HCT116 (cell line): Measurements from ENCODE around the gene SEPTIN5. TPM values are rescaled to one million over a fixed set of nuclear protein-coding genes. Genes with fewer than 3 reads are reported as not detected.

Source experiments
- ATAC-seq: fragments of 200-7000 bp; cut with Tn5 transposase; 2 replicates; pipeline ENCODE4 v1.9.1; 2020; ENCODE audit warnings: mild to moderate bottlenecking, moderate library complexity
- BruUV-seq: library from RNA; stranded (reverse); fragments of 400-500 nt; replicated peaks from 2 replicates; lab custom pipeline; 2021; lab: Mats Ljungman, UMichigan
- CTCF ChIA-PET: fragments of 300-600 bp; sonication (Branson Sonifier 250); formaldehyde crosslinking; loops from one replicate; lab custom pipeline; 2021; ENCODE audit warnings: antibody characterized with exemption; lab: Charles Lee
- POLR2A ChIA-PET: fragments of 300-600, 350-600 bp; sonication (Branson Sonifier 250); formaldehyde crosslinking; loops from one replicate; lab custom pipeline; 2021; ENCODE audit warnings: antibody characterized with exemption; lab: Charles Lee
- RAD21 ChIA-PET, 2 experiments: fragments of 300-600 bp; sonication (Branson Sonifier 250); formaldehyde crosslinking; loops; one replicate each; lab custom pipeline; 2023; ENCODE audit warnings: low total read pairs in 2 of 2; ENCODE audit not compliant: uncharacterized antibody in 2 of 2, unreplicated experiment in 2 of 2, low non-redundant PET in 1 of 2; lab: Charles Lee
- DNase-seq: peaks from one replicate; pipeline ENCODE4 v3.0.0-alpha.2; 2010; ENCODE audit warnings: low read depth, low spot score
- H2AFZ ChIP-seq: fragments of 200-600 bp; shearing (Covaris generic), sonication (generic); 2 replicates; pipeline ENCODE4 v1.6.1; 2017; ENCODE audit warnings: low read depth, mixed run types, mixed read lengths, antibody characterized with exemption, low read length; ENCODE audit not compliant: poor library complexity, severe bottlenecking
- H3K27ac ChIP-seq: 2 replicates; pipeline ENCODE4 v1.5.1; 2012; ENCODE audit warnings: low read depth, low read length
- H3K27me3 ChIP-seq: fragments of 200-600 bp; sonication (generic); 2 replicates; pipeline ENCODE4 v1.6.1; 2016; ENCODE audit warnings: mixed run types, low read length, mixed read lengths; ENCODE audit not compliant: insufficient read depth
- H3K36me3 ChIP-seq, 2 experiments: fragments of 200-500 bp in 1 of 2; fragments of 200-600 bp in 1 of 2; sonication (Bioruptor generic) in 1 of 2; sonication (generic) in 1 of 2; 2 replicates each; pipeline versions ENCODE4 v1.5.1 to v1.6.1; 2014 to 2016; ENCODE audit warnings: low read length in 2 of 2, inconsistent platforms in 1 of 2, mixed read lengths in 1 of 2, mixed run types in 1 of 2; ENCODE audit not compliant: insufficient read depth in 2 of 2, control insufficient read depth in 1 of 2
- H3K4me1 ChIP-seq, 2 experiments: fragments of 200-600 bp in 1 of 2; sonication (generic) in 1 of 2; 2 replicates each; pipeline versions ENCODE4 v1.5.1 to v1.6.1; 2012 to 2017; ENCODE audit warnings: low read length in 2 of 2, inconsistent platforms in 1 of 2, mild to moderate bottlenecking in 1 of 2, mixed read lengths in 1 of 2, mixed run types in 1 of 2, moderate library complexity in 1 of 2; ENCODE audit not compliant: insufficient read depth in 2 of 2, control insufficient read depth in 1 of 2
- H3K4me2 ChIP-seq: fragments of 200-600 bp; sonication (generic); 2 replicates; pipeline ENCODE4 v1.6.1; 2017; ENCODE audit warnings: mixed run types, low read length, mixed read lengths
- H3K4me3 ChIP-seq, 2 experiments: fragments of 200-600 bp in 1 of 2; sonication (generic) in 1 of 2; replicated peaks in 1 of 2; 2 replicates each; pipeline ENCODE4 v1.5.1; 2011 to 2016; ENCODE audit warnings: low read length in 2 of 2, control low read depth in 1 of 2, low read depth in 1 of 2, mild to moderate bottlenecking in 1 of 2, mixed read lengths in 1 of 2, mixed run types in 1 of 2
- H3K79me2 ChIP-seq: fragments of 200-600 bp; sonication (generic); 2 replicates; pipeline ENCODE4 v1.6.1; 2017; ENCODE audit warnings: mild to moderate bottlenecking, mixed run types, low read length, moderate library complexity, mixed read lengths; ENCODE audit not compliant: insufficient read depth
- H3K9ac ChIP-seq: fragments of 200-600 bp; sonication (generic); 2 replicates; pipeline ENCODE4 v1.6.1; 2016; ENCODE audit warnings: low read length, mixed read lengths
- H3K9me2 ChIP-seq: fragments of 200-600 bp; sonication (generic), shearing (Covaris generic); 2 replicates; pipeline ENCODE4 v1.6.1; 2017; ENCODE audit warnings: mixed run types, mild to moderate bottlenecking, moderate library complexity; ENCODE audit not compliant: insufficient read depth
- H3K9me3 ChIP-seq, 2 experiments: fragments of 200-500 bp in 1 of 2; fragments of 200-600 bp in 1 of 2; sonication (Bioruptor generic) in 1 of 2; sonication (generic) in 1 of 2; 2 replicates each; pipeline ENCODE4 v1.6.1; 2014 to 2017; ENCODE audit warnings: low read length in 2 of 2, mixed read lengths in 2 of 2, inconsistent platforms in 1 of 2, low read depth in 1 of 2, mild to moderate bottlenecking in 1 of 2, mixed run types in 1 of 2, moderate library complexity in 1 of 2; ENCODE audit not compliant: control insufficient read depth in 1 of 2, insufficient read depth in 1 of 2
- H4K20me1 ChIP-seq: fragments of 200-600 bp; sonication (generic), shearing (Covaris generic); 2 replicates; pipeline ENCODE4 v1.6.1; 2017; ENCODE audit warnings: mixed run types, mild to moderate bottlenecking, moderate library complexity; ENCODE audit not compliant: insufficient read depth
- ATF3 ChIP-seq: IDR thresholded peaks from 2 replicates; pipeline ENCODE4 v1.6.1; 2012
- CEBPB ChIP-seq: IDR thresholded peaks from 2 replicates; pipeline ENCODE4 v1.6.1; 2012; ENCODE audit warnings: low read depth
- CTCF ChIP-seq, 3 experiments: fragments of 200-600 bp in 1 of 3; sonication (generic) in 1 of 3; IDR thresholded peaks in 2 of 3; conservative IDR thresholded peaks in 1 of 3; 2 replicates each; pipeline ENCODE4 v1.5.1; 2012 to 2017; ENCODE audit warnings: low read depth in 2 of 3, low read length in 2 of 3, antibody characterized with exemption in 1 of 3, borderline replicate concordance in 1 of 3, control low read depth in 1 of 3, mild to moderate bottlenecking in 1 of 3, mixed read lengths in 1 of 3, mixed run types in 1 of 3, moderate library complexity in 1 of 3; ENCODE audit not compliant: insufficient read depth in 1 of 3
- ELF1 ChIP-seq: IDR thresholded peaks from 2 replicates; pipeline ENCODE4 v1.6.1; 2012; ENCODE audit warnings: low read depth, borderline replicate concordance
- EZH2 ChIP-seq: fragments of 200-600 bp; sonication (generic); IDR thresholded peaks from 2 replicates; pipeline ENCODE4 v1.6.1; 2017; ENCODE audit warnings: antibody characterized with exemption, mixed run types
- JUND ChIP-seq: IDR thresholded peaks from 2 replicates; pipeline ENCODE4 v1.6.1; 2012
- POLR2A ChIP-seq: IDR thresholded peaks from 2 replicates; pipeline ENCODE4 v1.7.0; 2011; ENCODE audit warnings: borderline replicate concordance; ENCODE audit not compliant: insufficient read depth, insufficient read length; ENCODE audit errors: extremely low read depth
- POLR2AphosphoS5 ChIP-seq: IDR thresholded peaks from 2 replicates; pipeline ENCODE4 v1.6.1; 2011; ENCODE audit warnings: mild to moderate bottlenecking, low read depth, low read length, moderate library complexity
- REST ChIP-seq: IDR thresholded peaks from 2 replicates; pipeline ENCODE4 v1.6.1; 2012; ENCODE audit warnings: low read depth
- SP1 ChIP-seq: IDR thresholded peaks from 2 replicates; pipeline ENCODE4 v1.6.1; 2012; ENCODE audit warnings: low read depth
- ZBTB33 ChIP-seq: IDR thresholded peaks from 2 replicates; pipeline ENCODE4 v1.6.1; 2011; ENCODE audit warnings: mild to moderate bottlenecking, low read length, moderate library complexity; ENCODE audit not compliant: insufficient replicate concordance; ENCODE audit errors: extremely low read depth
- ZFX ChIP-seq: fragments of 450-650 bp; IDR thresholded peaks from 2 replicates; pipeline ENCODE4 v1.6.1; 2017
- intact Hi-C: fragments of 100-400 bp; cut with micrococcal nuclease; formaldehyde crosslinking; loops from 2 replicates; pipeline ENCODE4 v1.10.0; 2022
- total RNA-seq: library from RNA; stranded (reverse); gene quantifications from one replicate; pipeline ENCODE4 v1.2.1, GENCODE V29; 2021; ENCODE audit not compliant: unreplicated experiment

Gene SEPTIN5
- total RNA-seq, 1 experiment from 2014 or later = 9.0 TPM

- intact Hi-C loops = no loop called here
- Histone ChIP-seq H3K4me1 (no peaks in the 10 kb centered on the region), H3K27ac (no peak overlapping the region), H4K20me1 (no peaks in the 10 kb centered on the region), H3K27me3 (no peaks in the 10 kb centered on the region), H3K9me2 (no peaks in the 10 kb centered on the region), H3K9ac (no peak overlapping the region), H3K36me3 (no peaks in the 10 kb centered on the region), H3K79me2 (no peaks in the 10 kb centered on the region)
- POLR2A ChIA-PET = no interaction called here
- BruUV-seq = no TSS peak
- no peak for ATAC-seq
- DNase-seq = no peak
- TF ChIP-seq SP1 (no peak), EZH2 (no peak), ELF1 (no peak), CTCF (IDR thresholded peaks at IDR 0.05 in 2 of 3, conservative IDR thresholded peaks at IDR 0.05 in 1 of 3; ENCODE audit: borderline replicate concordance in 1 of 3, insufficient read depth in 1 of 3, low read depth in 2 of 3, low read length in 2 of 3) (no peak), JUND (no peak), CEBPB (no peak), ATF3 (no peak), ZBTB33 (no peak), REST (no peak), POLR2AphosphoS5 (no peak), ZFX (no peak), POLR2A (no peak)
- TF ChIP-seq, all 23 proteins: peak for 0
- Histone ChIP-seq H2AFZ (no peak overlapping the region), H3K9me3 (no peaks in the 10 kb centered on the region), H3K4me3 (no peak overlapping the region), H3K4me2 (no peak overlapping the region)
- ChIA-PET RAD21 (no interaction called here), CTCF (interaction anchor here (1.2 kb wide), 1 partner anchor 15 kb away, joined by 3 read pairs; no protein-coding TSS in a partner anchor)
These were observed 49.1 kb upstream of the SEPTIN5 start for GRCh38 chr22:19664951-19665783.
